PC-9 (cell line): ENCODE results near the gene ATP8B2. TPM values are rescaled to one million over a fixed set of nuclear protein-coding genes. Genes with fewer than 3 reads are reported as not detected.

Experiments used
- BruUV-seq: library from RNA; stranded (reverse); fragments of 400-500 nt; replicated peaks from 2 replicates; lab custom pipeline; 2021; lab: Mats Ljungman, UMichigan
- CTCF ChIA-PET: fragments of 300-600 bp; sonication (Branson Sonifier 250); formaldehyde crosslinking; loops from one replicate; lab custom pipeline; 2022; ENCODE audit warnings: antibody characterized with exemption; lab: Charles Lee
- POLR2A ChIA-PET: fragments of 300-600 bp; sonication (Branson Sonifier 250); formaldehyde crosslinking; loops from one replicate; lab custom pipeline; 2022; ENCODE audit warnings: antibody characterized with exemption; ENCODE audit not compliant: unreplicated experiment; lab: Charles Lee
- DNase-seq, 2 experiments: peaks; one replicate each; pipeline versions ENCODE4 v3.0.0 to v3.0.0-alpha.2; 2015 to 2022; ENCODE audit warnings: mixed read lengths in 1 of 2
- H2AFZ ChIP-seq: fragments of 200-600 bp; sonication (generic); 2 replicates; pipeline ENCODE4 v1.8.1; 2017; ENCODE audit warnings: antibody characterized with exemption
- H3F3A ChIP-seq: fragments of 200-600 bp; sonication (generic); 2 replicates; pipeline ENCODE4 v1.8.1; 2017; ENCODE audit warnings: antibody characterized with exemption, mild to moderate bottlenecking, low read depth; ENCODE audit not compliant: insufficient read depth
- H3K27ac ChIP-seq: fragments of 200-600 bp; sonication (generic); 2 replicates; pipeline ENCODE4 v1.6.1; 2016; ENCODE audit warnings: mixed run types
- H3K27me3 ChIP-seq: fragments of 200-600 bp; sonication (generic); 2 replicates; pipeline ENCODE4 v1.6.1; 2016; ENCODE audit warnings: low read depth, mixed run types; ENCODE audit not compliant: insufficient read depth
- H3K36me3 ChIP-seq: fragments of 200-600 bp; sonication (generic); 2 replicates; pipeline ENCODE4 v1.6.1; 2016; ENCODE audit warnings: low read depth, mixed run types
- H3K4me1 ChIP-seq: fragments of 200-600 bp; sonication (generic); replicated peaks from 2 replicates; pipeline ENCODE4 v1.6.1; 2016; ENCODE audit warnings: mixed run types; ENCODE audit not compliant: insufficient read depth
- H3K4me2 ChIP-seq: fragments of 200-600 bp; sonication (generic); 2 replicates; pipeline ENCODE4 v1.6.1; 2017; ENCODE audit warnings: mixed run types
- H3K4me3 ChIP-seq: fragments of 200-600 bp; sonication (generic); 2 replicates; pipeline ENCODE4 v1.6.1; 2016; ENCODE audit warnings: mixed run types
- H3K79me2 ChIP-seq: fragments of 200-600 bp; sonication (generic); 2 replicates; pipeline ENCODE4 v1.6.1; 2017; ENCODE audit warnings: low read depth, mixed run types
- H3K9me2 ChIP-seq: fragments of 200-600 bp; sonication (generic); 2 replicates; pipeline ENCODE4 v1.8.1; 2017; ENCODE audit warnings: mild to moderate bottlenecking; ENCODE audit not compliant: insufficient read depth
- H3K9me3 ChIP-seq: fragments of 200-600 bp; sonication (generic); 2 replicates; pipeline ENCODE4 v1.8.1; 2016; ENCODE audit warnings: low read depth; ENCODE audit not compliant: insufficient read depth
- H4K20me1 ChIP-seq: fragments of 200-600 bp; sonication (generic); 2 replicates; pipeline ENCODE4 v1.8.1; 2017; ENCODE audit not compliant: insufficient read depth
- EZH2 ChIP-seq: fragments of 200-600 bp; sonication (generic); IDR thresholded peaks from 2 replicates; pipeline ENCODE4 v1.8.0; 2017; ENCODE audit warnings: antibody characterized with exemption, low read depth
- intact Hi-C: fragments of 100-400 bp; cut with micrococcal nuclease; formaldehyde crosslinking; loops from one replicate; pipeline ENCODE4 v1.10.0; 2022; ENCODE audit not compliant: unreplicated experiment
- total RNA-seq: library from RNA; stranded (reverse); gene quantifications from 2 replicates; pipeline ENCODE4 v1.2.3, GENCODE V29; 2021
- TF ChIP-seq, protein P1 (sequence below): fragments of 200-600 bp; sonication (generic); conservative IDR thresholded peaks from 2 replicates; pipeline ENCODE4 v1.6.1; 2017; ENCODE audit warnings: mixed run types, antibody characterized with exemption, mild to moderate bottlenecking, moderate library complexity

Gene ATP8B2
- total RNA-seq, 1 experiment from 2014 or later: 0.07 TPM

DNA sequence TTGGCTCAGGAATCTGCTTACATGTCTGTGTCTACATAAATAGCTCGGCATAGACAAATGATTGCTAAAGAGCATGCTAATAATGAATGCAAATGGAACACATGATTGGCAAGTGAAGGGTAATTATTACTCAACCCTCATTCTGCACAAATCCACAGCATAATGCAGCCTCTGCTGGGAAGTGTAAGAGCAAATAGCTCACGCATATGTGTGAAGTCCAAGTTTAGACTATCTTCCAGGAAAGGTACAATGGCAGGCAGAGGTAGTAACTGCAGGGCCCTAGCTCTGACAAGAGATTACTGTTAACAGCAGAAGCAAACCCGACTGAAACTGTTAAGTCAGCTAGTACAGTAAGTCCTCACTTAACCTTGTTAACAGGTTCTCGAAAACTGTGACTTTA lies 72.8 kb downstream of the ATP8B2 start:
- no peak for TF ChIP-seq EZH2
- no peaks in the 10 kb centered on the region for H3K4me1 ChIP-seq
- H3K9me2 ChIP-seq: no peaks in the 10 kb centered on the region
- H3K36me3 ChIP-seq: no peaks in the 10 kb centered on the region
- H3K27ac ChIP-seq: no peak overlapping the region
- CTCF ChIA-PET: no interaction called here
- H3K27me3 ChIP-seq: no peaks in the 10 kb centered on the region
- DNase-seq: no peak
- no TSS peak for BruUV-seq
- POLR2A ChIA-PET: no interaction called here
- no peak overlapping the region for H2AFZ ChIP-seq
- no peak overlapping the region for H3K4me2 ChIP-seq
- no peaks in the 10 kb centered on the region for H3K79me2 ChIP-seq
- H4K20me1 ChIP-seq: no peaks in the 10 kb centered on the region
- no peaks in the 10 kb centered on the region for H3K9me3 ChIP-seq
- no peaks in the 10 kb centered on the region for H3F3A ChIP-seq
- H3K4me3 ChIP-seq: no peak overlapping the region
- intact Hi-C loops: no loop called here

DNA sequence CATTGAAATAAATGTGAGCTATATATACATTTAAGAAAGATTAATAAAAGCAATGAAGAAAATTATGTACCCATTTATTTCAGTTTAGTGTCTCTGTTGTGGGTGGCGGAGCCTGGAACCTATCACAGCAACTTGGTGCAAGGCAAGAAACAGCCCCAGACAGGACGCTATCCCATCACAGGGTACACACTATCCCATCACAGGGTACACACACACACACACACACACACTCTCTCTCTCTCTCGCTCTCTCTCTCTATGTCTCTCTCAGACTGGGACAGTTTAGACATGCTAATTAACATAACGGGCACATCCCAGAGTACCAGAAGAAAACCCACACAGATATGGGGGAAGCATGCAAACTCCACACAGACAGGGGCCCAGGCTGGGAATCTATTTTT lies 73.4 kb downstream of the ATP8B2 start:
- Histone ChIP-seq H3K27me3 (no peaks in the 10 kb centered on the region), H3K79me2 (no peaks in the 10 kb centered on the region), H3K4me1 (no peaks in the 10 kb centered on the region), H3K9me3 (no peaks in the 10 kb centered on the region), H4K20me1 (no peaks in the 10 kb centered on the region), H3K4me3 (no peak overlapping the region), H3K27ac (no peak overlapping the region), H3K4me2 (no peak overlapping the region), H3K9me2 (no peaks in the 10 kb centered on the region), H3F3A (no peaks in the 10 kb centered on the region), H2AFZ (no peak overlapping the region), H3K36me3 (no peaks in the 10 kb centered on the region)
- TF ChIP-seq, protein P1, sequence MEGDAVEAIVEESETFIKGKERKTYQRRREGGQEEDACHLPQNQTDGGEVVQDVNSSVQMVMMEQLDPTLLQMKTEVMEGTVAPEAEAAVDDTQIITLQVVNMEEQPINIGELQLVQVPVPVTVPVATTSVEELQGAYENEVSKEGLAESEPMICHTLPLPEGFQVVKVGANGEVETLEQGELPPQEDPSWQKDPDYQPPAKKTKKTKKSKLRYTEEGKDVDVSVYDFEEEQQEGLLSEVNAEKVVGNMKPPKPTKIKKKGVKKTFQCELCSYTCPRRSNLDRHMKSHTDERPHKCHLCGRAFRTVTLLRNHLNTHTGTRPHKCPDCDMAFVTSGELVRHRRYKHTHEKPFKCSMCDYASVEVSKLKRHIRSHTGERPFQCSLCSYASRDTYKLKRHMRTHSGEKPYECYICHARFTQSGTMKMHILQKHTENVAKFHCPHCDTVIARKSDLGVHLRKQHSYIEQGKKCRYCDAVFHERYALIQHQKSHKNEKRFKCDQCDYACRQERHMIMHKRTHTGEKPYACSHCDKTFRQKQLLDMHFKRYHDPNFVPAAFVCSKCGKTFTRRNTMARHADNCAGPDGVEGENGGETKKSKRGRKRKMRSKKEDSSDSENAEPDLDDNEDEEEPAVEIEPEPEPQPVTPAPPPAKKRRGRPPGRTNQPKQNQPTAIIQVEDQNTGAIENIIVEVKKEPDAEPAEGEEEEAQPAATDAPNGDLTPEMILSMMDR: no peak
- no peak for TF ChIP-seq EZH2
- no peak for DNase-seq
- intact Hi-C loops: no loop called here
- ChIA-PET CTCF (no interaction called here), POLR2A (no interaction called here)
- no TSS peak for BruUV-seq

DNA sequence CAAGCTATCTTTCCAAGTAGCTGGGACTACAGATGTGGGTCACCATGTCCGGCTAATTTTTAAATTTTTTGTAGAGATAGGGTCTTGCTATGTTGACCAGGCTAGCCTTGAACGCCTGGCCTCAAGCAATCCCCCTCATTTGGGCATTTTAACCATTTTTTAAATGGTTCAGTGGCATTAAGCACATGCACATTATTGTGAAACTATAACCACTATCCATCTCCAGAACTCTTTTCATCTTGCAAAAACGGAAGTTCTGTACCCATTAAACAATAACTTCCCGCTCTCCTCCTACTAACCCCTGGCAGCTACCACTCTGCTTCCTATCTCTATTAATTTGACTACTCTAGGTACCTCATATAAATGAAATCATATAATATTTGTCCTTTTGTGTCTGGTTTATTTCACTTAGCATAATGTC lies 75.1 kb downstream of the ATP8B2 start:
- ChIA-PET CTCF (no interaction called here), POLR2A (no interaction called here)
- Histone ChIP-seq H3K9me2 (no peaks in the 10 kb centered on the region), H3K4me3 (no peak overlapping the region), H2AFZ (no peak overlapping the region), H3K9me3 (no peaks in the 10 kb centered on the region), H3K4me1 (no peaks in the 10 kb centered on the region), H3F3A (peaks cover 9% of the 10 kb centered on the region; the same call in 1 of the 2 replicates), H4K20me1 (no peaks in the 10 kb centered on the region), H3K27me3 (no peaks in the 10 kb centered on the region), H3K36me3 (no peaks in the 10 kb centered on the region), H3K27ac (no peak overlapping the region), H3K79me2 (no peaks in the 10 kb centered on the region), H3K4me2 (no peak overlapping the region)
- TF ChIP-seq, protein P1: no peak
- no peak for TF ChIP-seq EZH2
- DNase-seq: no peak
- BruUV-seq: no TSS peak
- intact Hi-C loops: no loop called here

Other genes with a start within 250 kb of the ATP8B2 start
- not detected in 2 replicates for gene NUP210L, start 170.5 kb upstream of the ATP8B2 start, total RNA-seq
- 375 and 491 TPM in 2 replicates for gene TPM3, start 133.4 kb upstream of the ATP8B2 start, total RNA-seq
- not detected in 2 replicates for gene CFAP141, start 119.2 kb upstream of the ATP8B2 start, total RNA-seq
- 101 and 157 TPM in 2 replicates for gene UBAP2L, start 104.6 kb upstream of the ATP8B2 start, total RNA-seq
- 89.7 and 92.3 TPM in 2 replicates for gene HAX1, start 52.9 kb upstream of the ATP8B2 start, total RNA-seq
- gene AQP10, start 4.4 kb upstream of the ATP8B2 start, total RNA-seq: not detected in 2 replicates
- 1.5 and 3.2 TPM in 2 replicates for gene IL6R, start 79.8 kb downstream of the ATP8B2 start, total RNA-seq
- not detected in 2 replicates for gene TDRD10, start 176.7 kb downstream of the ATP8B2 start, total RNA-seq
- gene SHE, start 176.9 kb downstream of the ATP8B2 start, total RNA-seq: not detected in 2 replicates
- 52.8 and 63.3 TPM in 2 replicates for gene UBE2Q1, start 233.1 kb downstream of the ATP8B2 start, total RNA-seq
- gene CHRNB2, start 242.3 kb downstream of the ATP8B2 start, total RNA-seq: not detected in 2 replicates